ENCODE results near the gene FAM120A.

GRCh38 chr9:93467062-93467416, 15.6 kb downstream of the FAM120A start:
- TF ChIP-seq, protein P1, sequence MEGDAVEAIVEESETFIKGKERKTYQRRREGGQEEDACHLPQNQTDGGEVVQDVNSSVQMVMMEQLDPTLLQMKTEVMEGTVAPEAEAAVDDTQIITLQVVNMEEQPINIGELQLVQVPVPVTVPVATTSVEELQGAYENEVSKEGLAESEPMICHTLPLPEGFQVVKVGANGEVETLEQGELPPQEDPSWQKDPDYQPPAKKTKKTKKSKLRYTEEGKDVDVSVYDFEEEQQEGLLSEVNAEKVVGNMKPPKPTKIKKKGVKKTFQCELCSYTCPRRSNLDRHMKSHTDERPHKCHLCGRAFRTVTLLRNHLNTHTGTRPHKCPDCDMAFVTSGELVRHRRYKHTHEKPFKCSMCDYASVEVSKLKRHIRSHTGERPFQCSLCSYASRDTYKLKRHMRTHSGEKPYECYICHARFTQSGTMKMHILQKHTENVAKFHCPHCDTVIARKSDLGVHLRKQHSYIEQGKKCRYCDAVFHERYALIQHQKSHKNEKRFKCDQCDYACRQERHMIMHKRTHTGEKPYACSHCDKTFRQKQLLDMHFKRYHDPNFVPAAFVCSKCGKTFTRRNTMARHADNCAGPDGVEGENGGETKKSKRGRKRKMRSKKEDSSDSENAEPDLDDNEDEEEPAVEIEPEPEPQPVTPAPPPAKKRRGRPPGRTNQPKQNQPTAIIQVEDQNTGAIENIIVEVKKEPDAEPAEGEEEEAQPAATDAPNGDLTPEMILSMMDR (conservative IDR thresholded peaks at IDR 0.05; ENCODE audit: low read depth, low read length) = no peak
- no peak for TF ChIP-seq EZH2 (IDR thresholded peaks at IDR 0.05; ENCODE audit: low read length, unreplicated experiment)

All from PC-3 (cell line).